NCI-H1436 treated with DMSO at 0.1 percent for 48 hours (cell line): ENCODE data around the gene SLC66A2.
A peak's percentile ranks its signal among the peaks of the same experiment; 100 is the strongest.
"Not testable (repeated sequence)": the region's sequence is repeated elsewhere in the genome, so short reads cannot be mapped to it uniquely, and the experiment has no call there.

Experiments
- DNase-seq: peaks from one replicate; lab custom pipeline; 2025; lab: John Stamatoyannopoulos, UW

SLC66A2 gene

DNA sequence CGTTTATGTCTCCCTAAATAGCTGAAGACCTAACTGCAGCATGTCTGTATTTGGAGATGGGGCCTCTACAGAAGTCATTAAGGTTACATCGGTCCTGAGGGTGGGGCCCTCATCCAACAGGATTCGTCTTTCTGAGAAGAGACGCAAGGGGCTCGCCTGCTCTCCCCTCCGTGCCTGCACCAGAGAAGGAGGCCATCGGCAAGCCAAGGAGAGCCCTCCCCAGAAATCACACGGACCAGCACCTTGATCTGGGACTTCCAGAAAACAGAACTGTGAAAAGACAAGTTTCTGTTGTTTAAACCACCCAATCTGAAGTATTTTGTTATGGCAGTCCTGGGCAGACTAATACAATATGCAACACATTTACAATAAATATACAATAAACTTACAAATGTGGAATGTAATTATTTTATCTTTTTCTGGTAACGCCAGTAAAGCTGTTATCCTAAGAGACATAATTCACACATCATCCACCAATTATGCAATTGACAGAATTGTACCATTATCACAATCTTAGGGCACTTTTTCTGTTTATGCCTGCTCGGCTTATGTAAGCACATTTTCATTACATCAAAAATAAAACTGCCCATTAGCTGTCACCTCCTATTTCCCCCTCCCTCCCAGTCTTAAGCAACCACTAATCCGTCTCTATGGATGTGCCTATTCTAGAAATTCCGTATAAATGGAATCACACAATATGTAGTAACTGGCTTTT, 19.1 kb upstream of the SLC66A2 start:
- no peak for DNase-seq

- no peak for DNase-seq
Measured at GRCh38 chr18:79965119-79965902, 13.9 kb upstream of the SLC66A2 start.

- DNase-seq = no peak
Measured at GRCh38 chr18:79964330-79965118, 13.1 kb upstream of the SLC66A2 start, which contains the start of gene HSBP1L1. Gene HSBP1L1, plus strand, starts transcription at chr18:79964643. Its CDS starts 93 bp downstream, at chr18:79964736.

- no peak for DNase-seq
Measured at GRCh38 chr18:79963658-79964329, 12.3 kb upstream of the SLC66A2 start.

DNA sequence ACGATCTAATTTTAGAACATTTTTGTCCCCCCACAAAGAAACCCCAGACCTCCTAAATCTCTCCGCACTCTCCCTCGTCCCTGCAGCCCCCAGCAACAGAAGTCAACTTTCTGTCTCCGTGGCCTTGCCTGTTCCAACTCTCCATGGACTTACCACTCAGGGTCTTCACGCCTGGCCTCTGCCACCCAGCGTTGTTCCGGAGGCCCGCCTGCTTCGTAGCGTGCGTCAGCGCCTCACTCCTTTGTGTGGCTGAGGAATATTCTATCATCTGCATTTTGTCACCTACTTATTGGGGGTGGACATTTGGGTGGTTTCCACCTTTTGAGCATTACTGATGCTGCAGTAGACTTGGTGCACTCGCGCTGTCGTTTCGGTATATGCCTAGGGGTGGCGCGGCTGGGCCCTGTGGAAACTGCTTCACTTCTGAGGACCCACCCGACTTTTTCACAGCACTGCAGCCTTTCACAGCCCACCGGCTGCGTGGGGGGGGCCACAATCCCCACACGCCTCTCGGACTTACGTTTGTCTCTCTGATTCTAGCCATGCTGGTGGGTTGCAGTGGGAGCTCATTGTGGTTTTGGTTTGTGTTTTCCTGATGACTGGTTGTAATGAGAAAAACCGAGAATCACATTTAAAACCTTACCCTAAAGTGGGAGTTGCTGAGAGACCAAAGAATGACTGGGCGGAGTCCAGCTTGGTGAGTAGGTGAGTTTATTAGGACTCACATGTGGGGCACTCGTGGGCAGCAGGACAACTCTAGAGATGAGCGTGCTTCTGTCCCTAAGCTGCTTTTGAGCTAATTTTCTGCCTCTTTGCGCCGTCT, 11.6 kb upstream of the SLC66A2 start:
- DNase-seq = no peak

DNA sequence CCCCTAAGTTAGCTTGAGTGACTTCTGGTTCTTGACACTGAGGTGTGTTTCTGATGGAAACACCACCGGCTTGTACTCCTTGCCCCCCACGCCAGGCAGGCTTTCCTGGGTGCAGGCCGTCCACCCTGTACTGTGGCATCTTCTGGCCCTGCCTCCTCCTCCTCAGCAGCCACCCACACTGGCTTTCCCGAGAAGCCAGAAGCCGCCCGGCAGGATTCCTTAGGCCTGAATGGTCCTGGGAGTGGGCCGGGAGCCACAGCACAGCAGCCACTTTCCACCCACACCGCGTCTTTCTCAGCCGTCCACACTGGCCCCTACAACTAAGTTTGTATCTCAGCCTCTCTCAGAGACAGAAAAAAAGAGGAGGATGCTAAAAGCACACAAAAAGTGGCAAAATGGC, 10.9 kb upstream of the SLC66A2 start:
- no peak for DNase-seq

GRCh38 chr18:79961527-79962291, 10.3 kb upstream of the SLC66A2 start:
- DNase-seq = no peak

GRCh38 chr18:79960921-79961526, 9.6 kb upstream of the SLC66A2 start:
- DNase-seq = no peak

GRCh38 chr18:79960161-79960801, 8.8 kb upstream of the SLC66A2 start:
- DNase-seq = not testable (repeated sequence)

- DNase-seq = no peak
Measured at GRCh38 chr18:79958981-79959380, 7.5 kb upstream of the SLC66A2 start.

DNA sequence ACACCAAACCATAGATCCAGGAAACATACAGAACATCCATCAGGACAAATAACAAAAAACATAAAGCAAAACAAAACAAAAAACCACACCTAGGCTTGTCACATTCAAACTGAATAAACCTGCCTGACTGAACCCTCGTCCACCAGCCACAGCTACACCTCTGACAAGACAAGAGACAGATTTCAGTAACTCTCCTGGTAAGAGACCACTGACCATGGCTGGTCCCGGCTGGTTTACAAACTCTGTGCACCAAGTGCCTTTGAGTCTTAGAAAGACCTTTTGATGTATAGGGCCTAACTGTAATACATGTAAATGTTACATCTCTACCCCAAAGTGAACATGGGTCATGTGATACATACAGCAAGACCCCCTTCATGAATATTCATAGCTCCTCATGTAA, 4.8 kb upstream of the SLC66A2 start:
- DNase-seq = no peak

- DNase-seq = no peak
Measured at GRCh38 chr18:79955302-79956075, 4.0 kb upstream of the SLC66A2 start.

DNA sequence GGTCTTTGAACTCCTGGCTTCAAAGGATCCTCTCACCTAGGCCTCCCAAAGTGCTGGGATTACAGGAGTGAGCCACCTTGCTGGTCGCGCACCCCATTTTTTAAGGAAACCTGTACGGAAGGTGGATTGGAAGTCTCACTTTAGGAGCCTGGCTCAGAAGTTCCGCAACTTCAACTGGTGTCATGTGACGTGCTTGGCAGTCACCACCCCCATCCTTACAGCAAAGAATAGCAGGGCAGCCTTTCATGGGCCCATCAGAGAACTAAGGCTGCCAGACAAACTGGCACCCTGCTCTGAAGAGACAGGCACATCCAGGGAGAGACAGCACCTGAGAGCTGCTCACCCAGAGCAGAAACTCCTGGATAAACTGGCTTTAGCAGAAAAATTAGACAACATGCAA, 3.3 kb upstream of the SLC66A2 start:
- DNase-seq = no peak

- DNase-seq = peak; percentile 20
Measured at GRCh38 chr18:79953971-79954651, 2.7 kb upstream of the SLC66A2 start.

- DNase-seq = no peak
Measured at GRCh38 chr18:79952996-79953559, 1.6 kb upstream of the SLC66A2 start.

- no peak for DNase-seq
Measured at GRCh38 chr18:79952456-79952995, 1.1 kb upstream of the SLC66A2 start.
